HFF-Myc (cell line): ENCODE measurements around the gene UQCC2.

Experiments
- DNase-seq: peaks from one replicate; pipeline ENCODE4 v3.0.0-alpha.2; 2011; ENCODE audit warnings: low read depth; ENCODE audit errors: extremely low read depth
- H3K4me3 ChIP-seq: replicated peaks from 2 replicates; pipeline ENCODE4 v1.5.1; 2011; ENCODE audit warnings: low read depth, mild to moderate bottlenecking, control low read depth, low read length
- TF ChIP-seq, protein P1 (sequence below): IDR thresholded peaks from 2 replicates; pipeline ENCODE4 v1.5.1; 2012; ENCODE audit warnings: mild to moderate bottlenecking, low read depth, low read length, control low read depth; ENCODE audit errors: missing control alignments

The UQCC2 gene

DNA sequence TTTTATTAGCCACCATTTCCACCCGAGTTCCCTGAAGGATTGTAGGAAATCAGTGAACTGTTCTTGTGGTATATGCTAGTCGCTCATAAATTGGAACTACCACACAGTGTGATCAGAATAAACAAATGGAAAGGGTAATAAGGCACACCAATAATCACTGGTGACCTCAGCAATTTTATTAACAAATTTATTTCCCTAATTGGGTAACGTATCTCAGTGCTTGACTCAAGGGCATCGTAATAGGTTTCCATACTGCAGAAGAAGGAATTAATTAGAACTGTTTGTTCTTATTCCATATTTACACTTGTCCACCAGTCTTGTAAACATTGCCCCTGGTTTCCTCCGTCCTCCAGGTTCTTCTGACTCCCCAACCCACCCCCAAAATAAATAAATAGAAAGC is 10.0 kb upstream of the UQCC2 start:
- TF ChIP-seq, protein P1, sequence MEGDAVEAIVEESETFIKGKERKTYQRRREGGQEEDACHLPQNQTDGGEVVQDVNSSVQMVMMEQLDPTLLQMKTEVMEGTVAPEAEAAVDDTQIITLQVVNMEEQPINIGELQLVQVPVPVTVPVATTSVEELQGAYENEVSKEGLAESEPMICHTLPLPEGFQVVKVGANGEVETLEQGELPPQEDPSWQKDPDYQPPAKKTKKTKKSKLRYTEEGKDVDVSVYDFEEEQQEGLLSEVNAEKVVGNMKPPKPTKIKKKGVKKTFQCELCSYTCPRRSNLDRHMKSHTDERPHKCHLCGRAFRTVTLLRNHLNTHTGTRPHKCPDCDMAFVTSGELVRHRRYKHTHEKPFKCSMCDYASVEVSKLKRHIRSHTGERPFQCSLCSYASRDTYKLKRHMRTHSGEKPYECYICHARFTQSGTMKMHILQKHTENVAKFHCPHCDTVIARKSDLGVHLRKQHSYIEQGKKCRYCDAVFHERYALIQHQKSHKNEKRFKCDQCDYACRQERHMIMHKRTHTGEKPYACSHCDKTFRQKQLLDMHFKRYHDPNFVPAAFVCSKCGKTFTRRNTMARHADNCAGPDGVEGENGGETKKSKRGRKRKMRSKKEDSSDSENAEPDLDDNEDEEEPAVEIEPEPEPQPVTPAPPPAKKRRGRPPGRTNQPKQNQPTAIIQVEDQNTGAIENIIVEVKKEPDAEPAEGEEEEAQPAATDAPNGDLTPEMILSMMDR: no peak
- no peak for DNase-seq
- no peak overlapping the region for H3K4me3 ChIP-seq

DNA sequence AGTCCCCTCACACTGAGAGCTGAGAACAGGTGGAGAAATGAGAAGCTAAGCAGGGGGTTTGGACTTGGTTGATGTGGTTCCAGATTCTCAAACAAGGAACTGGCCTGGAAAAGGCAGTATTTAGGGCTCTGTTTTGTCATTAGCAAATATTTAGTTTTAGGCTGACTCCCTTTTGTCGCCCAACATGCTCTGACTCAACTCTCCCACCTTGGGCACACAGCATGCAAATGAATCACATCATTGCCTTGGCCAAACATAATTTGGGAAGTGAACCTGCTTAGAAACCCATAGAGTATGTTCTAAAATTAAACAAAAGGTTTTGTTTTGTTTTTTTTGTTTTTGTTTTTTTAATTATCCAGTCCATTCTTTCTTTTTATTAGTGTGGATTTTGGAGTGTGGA is 9.5 kb upstream of the UQCC2 start:
- no peak for DNase-seq
- TF ChIP-seq, protein P1: no peak
- no peak overlapping the region for H3K4me3 ChIP-seq

DNA sequence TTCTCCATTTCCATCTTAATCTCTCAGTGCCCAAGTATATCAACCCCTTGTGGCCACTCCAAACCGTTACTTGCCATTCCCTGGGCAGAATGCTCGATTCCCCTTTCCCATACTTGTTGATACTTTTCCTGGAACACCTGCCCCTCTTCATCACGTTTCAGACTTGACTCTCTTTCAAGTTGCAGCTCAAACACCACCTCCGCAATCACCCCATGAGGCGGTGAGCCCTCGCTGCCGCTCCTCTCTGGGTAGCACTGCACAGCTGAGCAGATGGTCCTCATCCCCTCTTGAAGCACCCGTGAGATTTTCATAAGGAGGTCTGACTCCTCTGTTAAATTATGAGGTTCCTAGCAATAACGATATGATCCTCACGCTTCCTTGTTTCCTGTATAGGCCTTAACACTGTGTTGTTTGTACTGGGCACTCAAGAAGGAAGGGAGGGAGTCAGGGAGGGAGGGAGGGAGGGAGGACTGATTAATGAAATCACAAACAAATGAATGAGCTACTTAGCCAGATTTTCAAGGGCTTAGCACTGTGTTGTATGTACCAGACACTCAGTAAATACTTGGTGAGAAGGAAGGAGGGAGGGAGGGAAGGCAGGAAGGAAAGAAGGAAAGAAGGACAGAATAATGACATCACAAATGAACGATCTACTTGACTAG is 8.0 kb upstream of the UQCC2 start:
- TF ChIP-seq, protein P1: no peak
- no peak for DNase-seq

DNA sequence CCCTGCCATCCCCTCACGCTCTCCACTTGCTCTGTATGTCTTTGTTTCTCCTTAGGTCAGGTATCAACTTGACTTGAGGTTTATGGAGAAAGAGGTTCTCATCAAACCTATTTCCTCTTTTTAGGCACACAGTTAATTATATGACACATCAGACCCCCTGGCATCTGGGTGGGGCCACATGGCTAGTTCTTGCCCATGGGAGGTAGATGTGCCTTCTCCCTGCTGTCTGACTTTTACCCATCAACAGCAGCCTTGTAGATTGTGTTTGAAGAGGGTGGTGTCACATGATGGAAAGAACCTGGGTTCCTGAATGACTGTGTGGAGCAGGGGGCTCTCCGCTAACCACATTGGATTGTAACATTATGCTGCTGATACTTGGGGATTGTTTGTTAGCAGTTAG is 7.2 kb upstream of the UQCC2 start:
- TF ChIP-seq, protein P1: no peak
- DNase-seq: no peak
- H3K4me3 ChIP-seq: no peak overlapping the region

More for the DNA sequence above, 8.0 kb upstream of the UQCC2 start:
- no peak overlapping the region for H3K4me3 ChIP-seq

DNA sequence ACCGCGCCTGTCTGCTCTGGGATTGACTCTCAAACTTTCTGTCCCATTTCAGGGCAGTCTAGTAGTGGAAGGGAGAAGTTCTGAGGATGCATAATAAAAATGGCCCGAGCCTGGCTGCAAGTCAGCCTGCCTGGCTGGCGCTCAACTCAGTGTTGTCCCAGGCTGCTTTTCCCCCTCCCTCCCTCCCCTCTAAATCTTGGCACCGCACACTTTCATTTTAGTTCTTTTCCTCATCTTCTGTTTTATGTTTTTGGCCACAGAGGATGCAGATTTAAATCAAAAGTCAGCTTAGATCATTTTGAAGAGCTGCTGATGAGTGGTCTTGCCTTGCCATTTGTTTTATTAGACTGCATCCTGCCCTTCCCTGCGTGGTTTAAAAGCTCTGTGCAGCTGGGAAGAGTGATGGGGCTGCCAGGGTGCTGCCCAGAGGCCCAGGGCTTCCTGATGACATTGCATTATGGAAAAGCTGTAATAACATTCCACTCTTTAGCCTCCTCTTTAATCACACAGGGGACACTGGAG is 6.5 kb upstream of the UQCC2 start:
- no peak overlapping the region for H3K4me3 ChIP-seq
- no peak for DNase-seq
- TF ChIP-seq, protein P1: no peak

DNA sequence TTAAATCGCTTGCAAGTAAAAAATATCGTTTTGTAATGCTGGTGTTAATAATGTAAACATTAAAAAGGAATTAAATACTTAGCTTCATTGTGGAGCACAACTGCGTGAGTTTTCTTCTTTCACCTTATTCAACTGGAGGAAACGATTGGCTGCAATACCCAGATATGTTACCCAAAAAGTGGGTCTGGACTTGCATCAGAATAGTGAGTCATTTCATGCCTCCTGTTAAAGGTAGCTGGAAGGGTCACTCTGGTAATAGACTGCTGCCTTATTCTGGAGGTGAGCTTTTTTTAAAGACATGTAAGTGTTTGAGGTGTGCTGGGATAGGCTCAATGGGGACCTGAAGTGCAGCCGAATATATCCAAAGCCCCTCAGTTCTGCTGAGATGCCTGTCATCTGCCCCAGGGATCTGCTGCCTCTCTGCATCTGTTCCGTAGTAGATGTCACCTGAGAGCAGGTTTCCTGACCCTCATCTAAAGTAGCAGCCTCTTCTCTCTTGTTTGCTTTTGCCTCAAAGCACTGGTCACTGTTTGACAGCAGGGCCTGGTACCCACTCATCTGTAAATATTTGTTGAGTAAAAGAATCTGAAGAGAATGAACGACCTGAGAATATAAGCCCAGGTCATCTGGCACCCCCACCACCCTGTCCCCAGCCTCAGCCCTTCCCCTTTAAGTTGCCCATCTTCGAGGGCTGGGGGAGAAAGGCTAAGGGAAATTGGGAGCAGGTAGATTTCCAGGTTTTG is 5.6 kb upstream of the UQCC2 start:
- TF ChIP-seq, protein P1: no peak
- DNase-seq: no peak
- no peak overlapping the region for H3K4me3 ChIP-seq
